ENCODE data around the gene NR6A1. TPM values are rescaled to one million over a fixed set of nuclear protein-coding genes. Genes with fewer than 3 reads are reported as not detected.
A peak's percentile ranks its signal among the peaks of the same experiment; 100 is the strongest.

The NR6A1 gene
- total RNA-seq, 1 donor from 2014 or later, result 1.7 TPM

- ATAC-seq, result peak; percentile 6
Measured at GRCh38 chr9:124795881-124796431, 24.8 kb upstream of the NR6A1 start.

GRCh38 chr9:124794902-124795491 lies 23.9 kb upstream of the NR6A1 start:
- ATAC-seq, result peak; percentile 9

DNA sequence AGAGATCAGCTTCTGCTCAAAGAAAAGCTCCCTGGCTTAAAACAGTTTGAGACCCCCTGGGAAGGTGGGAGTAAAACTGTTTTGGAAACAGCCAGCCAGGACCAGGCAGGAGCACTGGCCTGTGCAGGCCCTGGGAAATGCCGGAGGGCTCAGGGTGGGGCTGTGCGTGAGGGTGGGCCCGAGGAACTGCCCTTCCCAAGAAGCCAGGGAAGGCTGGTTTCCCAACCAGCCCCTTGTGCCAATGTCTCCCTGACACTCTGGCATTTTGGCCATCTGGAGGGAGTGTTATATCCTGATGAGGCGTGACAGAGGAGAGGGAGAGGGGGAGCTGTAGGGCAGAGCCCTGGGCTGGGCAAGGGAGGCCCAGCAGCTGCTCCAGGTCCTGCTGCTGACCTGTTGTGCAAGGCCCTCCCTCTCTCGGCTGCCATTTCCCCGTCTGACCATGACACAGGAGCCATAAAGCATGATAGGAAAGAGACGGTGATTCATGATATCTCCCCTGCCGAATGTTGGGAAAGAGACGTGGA lies 22.0 kb upstream of the NR6A1 start:
- peak; percentile 51 for ATAC-seq

DNA sequence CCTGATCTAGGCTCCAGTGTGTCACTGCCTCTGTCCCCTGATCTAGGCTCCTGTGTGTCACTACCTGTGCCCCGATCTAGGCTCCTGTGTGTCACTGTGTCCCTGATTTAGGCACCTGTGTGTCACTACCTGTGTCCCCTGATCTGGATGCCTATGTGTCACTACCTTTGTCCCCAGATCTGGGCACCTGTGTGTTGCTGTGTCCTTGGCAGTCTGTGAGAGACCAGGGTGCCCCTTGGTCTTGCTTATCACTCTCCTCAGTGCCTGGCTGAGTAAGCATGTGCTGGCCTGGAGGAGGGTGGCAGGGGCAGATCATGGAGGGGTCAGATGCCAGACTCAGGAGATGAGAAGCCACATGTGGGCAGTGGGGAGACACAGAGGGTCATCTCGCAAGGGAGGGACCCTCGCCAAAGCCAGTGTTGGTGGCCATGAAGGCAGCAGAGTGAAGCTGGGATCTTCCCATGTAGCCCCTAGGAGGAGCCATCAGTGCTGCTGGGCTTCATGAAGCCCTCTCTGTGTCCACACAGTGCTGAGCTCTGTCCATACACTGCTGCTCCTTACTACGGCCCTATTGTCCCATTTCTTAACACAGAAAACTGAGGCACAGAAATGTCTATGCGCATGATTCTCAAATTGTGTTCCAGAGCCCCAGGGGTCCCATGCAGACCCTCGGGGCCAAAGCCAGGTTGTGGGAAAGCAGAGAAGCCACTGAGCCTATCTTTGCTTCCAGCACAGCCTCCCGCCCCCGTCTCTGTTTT lies 21.3 kb upstream of the NR6A1 start:
- ATAC-seq, result peak; percentile 24

- no peak for ATAC-seq
Measured at GRCh38 chr9:124790801-124791505, 19.8 kb upstream of the NR6A1 start.

DNA sequence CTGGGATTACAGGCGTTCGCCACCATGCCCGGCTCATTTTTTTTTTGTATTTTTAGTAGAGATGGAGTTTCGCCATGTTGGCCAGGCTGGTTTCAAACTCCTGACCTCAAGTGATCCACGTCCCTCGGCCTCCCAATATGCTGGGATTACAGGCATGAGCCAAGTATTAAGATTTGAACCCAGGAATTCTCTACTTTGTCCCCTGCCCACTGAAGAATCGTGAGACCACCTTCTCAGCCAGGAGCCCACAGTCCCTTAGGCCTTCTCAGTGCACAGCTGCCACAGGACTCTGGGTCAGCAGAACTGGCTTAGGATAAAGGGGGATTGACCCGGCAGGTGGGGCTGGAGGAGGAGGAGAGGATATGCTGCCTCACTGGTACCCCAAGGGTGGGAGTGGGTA lies 19.2 kb upstream of the NR6A1 start:
- no peak for ATAC-seq

DNA sequence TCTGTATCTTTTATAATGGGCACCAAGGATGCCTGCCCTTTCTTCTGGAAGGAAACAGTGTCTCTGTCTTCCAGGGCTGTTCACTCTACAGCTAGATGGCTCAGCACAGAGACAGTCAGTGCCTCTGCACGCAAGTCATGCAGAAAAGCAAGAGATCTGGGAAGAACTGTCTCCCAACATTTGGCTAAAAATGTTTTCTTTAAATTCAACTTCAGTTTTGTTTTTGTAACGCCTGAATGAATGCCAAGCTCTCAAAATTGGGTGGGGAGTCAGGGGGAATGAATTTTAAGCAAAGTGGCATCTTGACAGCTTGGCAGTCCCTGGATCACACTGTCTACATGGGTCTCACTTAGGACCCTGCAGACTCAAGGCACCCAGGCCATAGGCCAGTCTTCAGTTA lies 18.4 kb upstream of the NR6A1 start:
- no peak for ATAC-seq

DNA sequence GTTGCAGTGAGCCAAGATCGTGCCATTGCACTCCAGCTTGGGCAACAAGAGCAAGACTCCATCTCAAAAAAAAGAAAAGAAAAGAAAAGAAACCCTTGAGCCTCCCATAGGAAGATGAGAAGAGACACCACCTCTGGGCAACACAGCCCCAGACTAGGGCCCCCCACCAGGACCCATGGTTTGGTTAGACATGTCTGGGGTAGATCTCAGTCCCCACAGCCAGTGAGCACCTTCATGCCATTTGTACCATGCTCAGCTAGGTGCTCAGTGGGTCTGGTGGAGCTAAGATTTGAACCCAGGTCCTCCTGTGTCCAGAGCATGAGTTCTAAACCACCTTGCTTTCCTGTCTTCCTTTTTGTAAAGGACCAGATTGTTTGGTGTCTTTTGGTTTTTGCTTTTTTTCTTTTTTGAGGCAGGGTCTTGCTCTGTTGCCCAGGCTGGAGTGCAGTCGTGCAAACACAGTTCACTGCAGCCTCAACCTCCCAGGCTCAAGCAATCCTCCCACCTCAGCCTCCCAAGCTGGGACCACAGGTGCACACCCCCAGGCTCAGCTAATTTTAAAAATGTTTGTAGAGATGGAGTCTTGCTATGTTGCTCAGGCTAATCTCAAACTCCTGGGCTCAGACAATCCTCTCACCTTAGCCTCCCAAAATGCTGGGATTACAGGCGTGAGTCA lies 17.6 kb upstream of the NR6A1 start:
- no peak for ATAC-seq

DNA sequence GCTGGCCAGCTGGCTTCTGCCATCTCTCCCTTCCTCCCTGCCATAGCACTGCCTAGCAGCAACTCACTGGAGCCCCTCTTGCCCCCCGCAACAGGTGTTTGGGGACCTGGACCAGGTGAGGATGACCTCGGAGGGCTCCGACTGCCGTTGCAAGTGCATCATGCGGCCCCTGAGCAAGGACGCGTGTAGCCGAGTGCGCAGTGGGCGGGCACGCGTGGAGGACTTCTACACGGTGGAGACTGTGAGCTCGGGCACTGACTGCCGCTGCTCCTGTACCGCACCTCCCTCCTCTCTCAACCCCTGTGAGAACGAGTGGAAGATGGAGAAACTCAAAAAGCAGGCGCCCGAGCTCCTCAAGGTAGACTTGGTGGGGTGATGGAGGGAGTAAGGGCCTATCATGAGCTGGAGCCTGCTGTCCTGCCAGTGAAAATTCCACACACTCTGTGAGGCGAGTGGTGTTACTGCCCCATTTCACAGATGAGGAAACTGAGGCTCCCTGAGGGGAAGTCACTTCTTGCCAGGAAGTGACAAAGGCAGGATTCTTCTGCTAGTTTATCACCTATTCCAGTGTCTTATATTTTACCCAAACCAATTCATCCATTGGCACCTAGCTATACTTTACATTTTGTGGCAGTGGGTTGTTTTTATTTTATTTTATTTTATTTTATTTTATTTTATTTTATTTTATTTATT lies 15.9 kb upstream of the NR6A1 start:
- ATAC-seq, result no peak

DNA sequence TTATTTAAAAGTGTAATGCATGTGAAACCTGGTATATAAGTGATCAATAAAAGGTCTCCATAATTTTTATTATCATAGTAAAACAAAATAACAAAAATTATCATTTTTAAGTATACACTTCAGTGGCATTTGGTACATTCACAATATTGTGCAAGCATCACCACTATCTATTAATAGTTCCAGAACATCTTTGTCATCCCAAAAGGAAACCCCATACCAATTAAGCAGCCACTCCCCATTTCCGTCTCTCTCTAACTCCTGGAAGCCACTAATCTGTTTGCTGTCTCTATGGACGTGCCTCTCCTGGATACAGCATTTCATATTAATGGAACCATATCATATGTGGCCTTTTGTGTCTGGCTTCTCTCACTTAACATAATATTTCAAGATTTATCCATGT lies 13.4 kb upstream of the NR6A1 start:
- no peak for ATAC-seq

GRCh38 chr9:124783830-124784229 lies 12.7 kb upstream of the NR6A1 start:
- no peak for ATAC-seq

DNA sequence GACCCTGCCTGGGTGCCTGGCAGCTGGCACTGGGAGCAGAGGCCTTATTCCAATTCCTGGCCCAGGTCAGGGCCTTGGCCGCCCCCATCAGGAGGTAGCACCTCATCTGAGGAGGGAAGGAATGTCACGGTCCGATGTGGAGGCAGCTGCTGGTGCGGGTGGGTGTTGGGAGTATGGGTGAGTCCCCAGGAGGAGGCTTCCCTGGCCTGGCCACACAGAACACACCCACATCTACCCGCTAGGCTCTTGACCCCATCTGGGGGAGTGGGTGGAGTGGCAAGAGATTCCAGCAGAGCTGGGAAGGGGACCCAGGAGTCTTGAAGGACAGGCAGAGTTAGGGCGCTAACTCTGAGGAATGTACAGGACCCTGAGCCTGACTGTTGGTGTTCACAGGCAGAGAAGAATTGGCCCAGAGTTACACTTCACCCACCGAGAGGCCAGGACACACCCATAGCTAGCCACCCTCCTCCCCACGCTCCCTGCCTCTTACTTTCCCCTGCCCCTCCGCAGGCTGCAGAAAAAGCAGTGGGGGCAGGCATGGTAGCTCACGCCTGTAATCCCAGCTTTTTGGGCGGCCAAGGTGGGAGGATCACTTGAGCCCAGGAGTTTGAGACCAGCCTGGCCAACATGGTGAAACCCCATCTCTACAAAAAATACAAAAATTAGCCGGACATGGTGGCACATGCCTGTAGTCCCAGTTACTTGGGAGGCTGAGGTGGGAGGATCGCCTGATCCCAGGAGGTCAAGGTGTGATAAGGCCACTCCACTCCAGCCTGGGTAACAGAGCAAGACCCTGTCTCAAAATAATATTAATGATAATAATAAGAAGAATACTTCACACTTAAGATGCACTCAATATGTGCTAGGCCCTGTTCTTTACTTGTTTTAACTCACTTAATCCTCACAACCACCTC lies 11.8 kb upstream of the NR6A1 start:
- no peak for ATAC-seq

DNA sequence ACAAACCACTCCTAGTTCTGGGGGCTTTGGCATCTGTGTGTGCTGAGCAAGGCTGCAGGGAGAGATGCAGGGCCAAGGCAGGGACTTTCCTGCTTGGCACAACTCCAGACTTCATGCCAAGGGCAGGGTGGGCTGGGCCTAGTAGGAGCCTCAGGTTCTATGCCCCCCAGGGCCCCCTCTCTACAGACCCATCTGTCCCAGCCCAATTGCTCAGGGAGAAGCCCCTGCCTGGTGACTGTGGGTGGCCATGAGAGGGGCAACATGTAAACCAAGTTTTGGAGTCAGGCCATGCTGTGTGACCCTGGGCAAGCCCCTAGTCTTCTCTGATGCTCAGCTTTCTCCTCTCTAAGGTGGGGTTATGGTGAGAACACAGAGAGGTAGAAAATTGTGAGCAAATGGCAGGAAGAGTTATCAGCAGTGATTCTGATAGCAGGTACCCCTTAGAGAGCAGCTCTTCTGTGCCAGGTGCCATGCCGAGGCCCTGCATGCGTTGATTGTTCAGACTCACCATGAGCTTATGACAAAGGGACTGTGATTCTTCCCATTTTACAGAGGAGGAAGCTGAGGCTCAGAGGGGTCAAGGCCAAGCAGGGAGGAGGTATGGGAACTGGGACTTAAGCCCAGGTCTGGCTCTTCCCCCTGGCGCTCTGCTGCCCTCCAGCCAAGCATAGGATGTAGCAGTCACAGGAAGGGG lies 11.0 kb upstream of the NR6A1 start:
- ATAC-seq, result no peak

DNA sequence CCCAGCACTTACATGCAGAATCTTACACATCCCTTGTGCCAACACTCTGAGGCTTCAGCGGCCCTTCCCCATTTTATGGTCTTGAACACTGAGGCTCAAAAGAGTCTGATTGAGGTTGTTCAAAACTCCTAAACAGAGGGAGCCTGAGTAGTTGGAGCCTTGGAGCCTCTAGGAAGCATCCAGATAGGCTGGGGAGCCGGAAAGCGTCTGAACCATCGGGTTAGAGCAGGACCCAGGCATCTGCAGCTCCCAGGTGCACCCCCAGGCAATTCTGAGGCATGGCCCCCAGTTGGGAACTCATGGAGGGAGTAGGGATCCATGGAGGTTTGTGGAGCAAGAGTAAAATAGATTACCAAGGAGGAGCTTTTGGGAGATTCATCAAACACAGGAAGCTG lies 9.6 kb upstream of the NR6A1 start:
- ATAC-seq, result no peak

GRCh38 chr9:124780060-124780756 lies 9.1 kb upstream of the NR6A1 start:
- ATAC-seq, result no peak

GRCh38 chr9:124779368-124780059 lies 8.4 kb upstream of the NR6A1 start:
- peak; percentile 41 for ATAC-seq

- no peak for ATAC-seq
Measured at GRCh38 chr9:124778575-124779367, 7.7 kb upstream of the NR6A1 start.

Measured in esophagus mucosa (tissue), 1 donor.